ENCODE measurements around the gene KCNMB2.

KCNMB2 gene

DNA sequence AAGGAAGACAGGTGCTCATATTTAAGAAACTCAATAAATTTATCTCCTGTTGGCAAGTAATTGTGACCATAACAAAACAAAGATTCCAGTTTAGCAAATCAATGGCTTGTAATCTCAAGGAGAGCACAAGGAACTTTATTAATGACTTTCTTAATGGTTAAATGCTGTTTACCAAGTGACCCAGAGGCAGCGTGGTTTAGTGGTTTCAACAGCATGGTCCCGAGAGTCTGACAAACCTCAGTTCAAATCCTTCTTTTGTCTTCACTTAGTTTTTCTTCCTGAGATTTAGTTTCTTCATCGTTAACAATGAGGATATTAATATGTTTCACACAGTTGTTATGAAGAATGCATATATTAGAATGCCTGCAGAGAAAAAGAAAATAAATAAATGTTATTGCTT is 212.6 kb downstream of the KCNMB2 start:
- DNase-seq (ENCODE audit: low read depth in 3 of 3, low spot score in 1 of 3), result no peak

DNA sequence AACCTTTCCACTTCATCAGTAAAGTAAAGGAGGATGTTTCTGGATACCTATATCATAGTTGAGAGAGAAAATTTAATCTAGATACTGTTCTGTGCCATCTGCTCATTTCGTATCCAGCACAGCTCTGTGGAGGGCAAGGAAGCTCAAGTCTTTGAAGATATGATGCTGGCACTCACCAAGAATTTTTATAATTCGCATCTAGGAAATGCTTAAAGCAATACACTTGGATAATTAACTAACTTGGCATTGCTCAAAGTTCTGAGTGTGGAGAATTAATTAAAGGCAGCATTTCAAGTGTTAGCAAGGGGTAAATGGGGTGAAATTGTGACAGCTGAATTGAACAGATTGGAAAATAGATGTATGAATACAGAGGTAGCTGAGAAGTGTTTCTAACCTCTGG is 213.2 kb downstream of the KCNMB2 start:
- no peak for DNase-seq (ENCODE audit: low read depth in 3 of 3, low spot score in 1 of 3)

DNA sequence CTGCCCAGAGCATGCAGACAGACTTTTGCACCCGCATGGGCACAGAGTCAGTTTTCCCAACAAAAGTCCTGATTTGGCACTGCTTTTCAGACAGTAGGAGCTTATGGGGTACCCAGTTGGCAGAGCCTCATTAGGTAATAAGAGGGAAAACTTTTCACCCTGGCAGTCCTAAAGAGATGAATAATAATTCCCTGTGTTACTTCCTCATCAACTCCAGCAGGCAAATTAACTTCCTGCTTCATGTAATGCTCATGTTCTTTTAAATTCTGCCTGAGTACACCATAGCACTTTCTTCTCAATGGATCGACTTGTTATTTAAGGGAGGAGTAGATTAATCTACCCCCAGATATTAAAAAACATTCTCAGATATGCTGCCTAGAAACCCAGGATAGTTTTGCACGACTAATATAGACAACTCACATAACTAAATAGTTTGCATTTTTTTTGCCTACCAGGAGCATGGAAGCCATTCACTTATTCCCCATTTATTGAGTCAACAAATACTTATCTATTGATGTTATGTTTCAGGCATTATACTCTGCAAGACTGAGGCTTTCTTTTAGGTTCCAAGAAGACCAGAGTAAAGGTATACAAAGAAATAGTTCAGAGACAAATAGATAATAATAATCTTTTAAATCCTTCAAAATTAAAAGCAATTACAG is 214.5 kb downstream of the KCNMB2 start:
- no peak for DNase-seq (ENCODE audit: low read depth in 3 of 3, low spot score in 1 of 3)

DNA sequence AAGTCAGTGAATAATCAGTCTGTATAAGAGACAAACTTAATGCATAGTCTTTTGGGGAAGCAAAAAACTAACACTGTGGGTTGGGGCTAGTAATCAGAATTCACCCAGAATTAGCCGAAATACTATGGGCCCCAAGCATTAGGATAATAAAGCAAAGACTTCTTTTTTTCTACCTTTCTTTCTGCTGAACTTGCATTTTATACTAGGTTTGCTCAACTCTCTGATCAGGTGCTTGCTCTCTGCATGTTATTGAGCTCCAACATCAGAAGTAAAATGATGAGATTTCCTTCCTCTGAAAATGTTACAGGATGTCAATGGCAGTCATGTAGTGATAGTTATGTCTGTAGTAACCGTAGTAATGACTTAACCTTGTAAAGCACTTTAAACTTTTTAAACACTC is 216.6 kb downstream of the KCNMB2 start:
- DNase-seq (ENCODE audit: low read depth in 3 of 3, low spot score in 1 of 3), result no peak

DNA sequence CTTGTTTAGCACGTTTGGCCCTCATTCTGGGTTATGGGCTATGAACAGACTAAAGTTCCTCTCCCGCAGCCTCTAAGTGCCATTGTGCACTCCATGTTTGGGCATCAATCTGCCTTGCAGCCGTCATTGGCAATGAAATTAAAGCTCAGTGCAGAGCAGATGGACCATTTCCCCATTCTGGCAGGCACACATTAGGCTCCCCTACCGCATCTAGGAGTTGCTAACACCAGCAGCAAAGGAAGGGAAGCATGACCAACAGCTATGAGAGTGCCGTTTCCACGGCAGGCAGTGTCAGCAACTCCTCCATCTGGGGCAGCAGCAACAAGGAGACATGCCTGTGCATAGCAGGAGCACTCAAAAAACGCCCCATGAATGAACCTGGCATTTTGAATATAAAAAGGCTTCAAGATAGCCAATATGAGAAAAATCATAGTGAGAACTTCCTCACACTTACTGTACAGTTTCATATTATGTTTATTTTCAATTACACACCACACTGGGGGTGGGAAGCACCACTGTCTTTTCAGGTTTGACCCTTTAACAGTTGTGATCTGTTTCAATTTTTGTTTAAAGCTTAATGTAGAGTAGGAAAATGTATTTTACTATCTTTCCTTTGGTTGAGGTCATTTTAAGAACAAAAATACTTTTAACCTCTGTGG is 218.7 kb downstream of the KCNMB2 start:
- DNase-seq (ENCODE audit: low read depth in 3 of 3, low spot score in 1 of 3), result no peak

DNA sequence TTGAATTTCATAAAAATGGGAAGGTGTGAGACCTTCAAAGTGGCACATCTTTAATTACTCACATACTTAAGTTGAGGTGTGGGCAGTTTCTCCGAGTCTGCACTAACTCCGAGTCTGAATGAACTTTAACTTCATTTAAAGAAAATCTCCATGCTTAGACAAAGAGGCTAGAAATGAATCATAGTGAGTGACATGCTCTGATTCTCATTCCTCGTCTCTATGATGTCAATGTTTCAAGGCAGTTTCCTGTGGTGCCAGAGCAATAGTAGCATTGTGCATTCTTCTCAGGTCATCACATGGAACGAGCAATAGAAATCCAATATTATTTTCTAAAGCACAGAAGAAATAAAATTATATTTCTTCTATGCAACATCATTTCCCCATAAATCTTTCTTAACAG is 224.8 kb downstream of the KCNMB2 start:
- no peak for DNase-seq (ENCODE audit: low read depth in 3 of 3, low spot score in 1 of 3)

DNA sequence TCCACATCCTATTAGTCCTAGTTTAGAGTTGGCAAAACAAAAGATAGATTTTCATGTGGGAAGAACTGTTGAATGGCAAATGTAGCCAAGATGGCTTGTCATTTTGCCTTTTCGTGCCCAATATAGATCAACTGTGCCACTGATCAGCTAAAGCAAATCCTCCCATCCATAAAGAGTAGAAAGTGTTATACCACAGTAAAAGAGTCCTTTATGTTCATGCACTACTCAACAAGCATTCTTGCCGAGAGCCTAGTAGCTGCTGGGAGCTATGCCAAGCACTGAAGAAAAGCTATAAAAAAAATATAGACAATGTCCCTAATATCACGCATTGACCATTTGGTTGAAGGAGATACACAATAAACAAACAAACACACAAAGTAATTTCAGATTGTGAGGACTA is 225.2 kb downstream of the KCNMB2 start:
- no peak for DNase-seq (ENCODE audit: low read depth in 3 of 3, low spot score in 1 of 3)

DNA sequence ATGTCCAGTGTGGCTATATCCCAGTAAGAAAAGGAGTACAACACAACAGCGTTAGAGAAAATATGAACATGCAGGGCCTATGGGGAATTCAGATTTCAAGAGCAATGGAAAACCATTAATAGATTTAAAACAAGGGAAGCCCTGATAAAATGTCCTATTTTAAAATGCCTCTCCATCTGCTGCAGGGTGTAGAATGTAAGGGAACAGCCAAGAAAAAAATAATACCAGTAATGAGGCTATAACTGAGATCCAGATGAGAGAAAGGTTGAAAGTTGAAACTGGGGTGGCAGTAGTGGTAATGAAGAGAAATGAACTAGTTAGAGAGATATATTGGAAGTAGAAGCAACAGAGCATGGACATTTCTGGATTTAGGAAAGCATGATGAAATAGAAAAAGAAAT is 226.1 kb downstream of the KCNMB2 start:
- no peak for DNase-seq (ENCODE audit: low read depth in 3 of 3, low spot score in 1 of 3)

DNA sequence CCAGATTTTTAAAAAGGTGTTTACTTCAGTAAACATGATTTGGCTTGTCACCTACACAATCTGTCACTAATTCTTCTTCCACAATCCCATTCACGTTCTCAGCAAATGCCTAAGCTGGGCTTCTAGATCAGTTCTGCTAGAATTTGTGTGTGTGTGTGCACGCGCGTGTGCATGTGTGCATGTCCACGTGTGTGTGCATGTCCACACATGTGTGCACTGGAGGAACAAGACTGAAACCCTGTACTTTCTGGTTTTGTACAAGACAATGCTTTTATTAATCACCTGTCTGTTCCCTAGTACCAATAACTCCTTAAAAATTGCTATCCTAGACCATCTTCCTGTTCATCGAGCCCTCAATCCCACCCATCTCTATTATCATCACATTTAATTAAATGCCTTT is 229.2 kb downstream of the KCNMB2 start:
- no peak for DNase-seq (ENCODE audit: low read depth in 3 of 3, low spot score in 1 of 3)

DNA sequence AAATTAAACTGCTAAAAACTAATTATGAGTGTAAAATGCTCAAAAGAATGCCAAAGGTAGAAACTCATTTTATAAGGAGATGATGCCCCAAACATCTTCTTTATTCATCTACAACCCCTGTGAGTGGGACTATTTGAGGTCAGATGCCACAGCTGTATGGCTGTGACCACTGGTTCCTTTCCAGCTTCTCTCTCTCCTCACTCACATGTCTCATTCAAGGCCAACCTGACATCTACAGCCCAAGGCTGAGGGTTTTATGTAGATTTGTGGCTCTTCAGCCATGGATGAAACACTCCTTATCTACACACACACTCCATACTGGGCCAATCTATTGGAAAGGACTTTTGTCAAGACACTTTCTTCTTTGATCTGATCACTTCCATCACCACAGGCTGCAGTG is 231.3 kb downstream of the KCNMB2 start:
- no peak for DNase-seq (ENCODE audit: low read depth in 3 of 3, low spot score in 1 of 3)

DNA sequence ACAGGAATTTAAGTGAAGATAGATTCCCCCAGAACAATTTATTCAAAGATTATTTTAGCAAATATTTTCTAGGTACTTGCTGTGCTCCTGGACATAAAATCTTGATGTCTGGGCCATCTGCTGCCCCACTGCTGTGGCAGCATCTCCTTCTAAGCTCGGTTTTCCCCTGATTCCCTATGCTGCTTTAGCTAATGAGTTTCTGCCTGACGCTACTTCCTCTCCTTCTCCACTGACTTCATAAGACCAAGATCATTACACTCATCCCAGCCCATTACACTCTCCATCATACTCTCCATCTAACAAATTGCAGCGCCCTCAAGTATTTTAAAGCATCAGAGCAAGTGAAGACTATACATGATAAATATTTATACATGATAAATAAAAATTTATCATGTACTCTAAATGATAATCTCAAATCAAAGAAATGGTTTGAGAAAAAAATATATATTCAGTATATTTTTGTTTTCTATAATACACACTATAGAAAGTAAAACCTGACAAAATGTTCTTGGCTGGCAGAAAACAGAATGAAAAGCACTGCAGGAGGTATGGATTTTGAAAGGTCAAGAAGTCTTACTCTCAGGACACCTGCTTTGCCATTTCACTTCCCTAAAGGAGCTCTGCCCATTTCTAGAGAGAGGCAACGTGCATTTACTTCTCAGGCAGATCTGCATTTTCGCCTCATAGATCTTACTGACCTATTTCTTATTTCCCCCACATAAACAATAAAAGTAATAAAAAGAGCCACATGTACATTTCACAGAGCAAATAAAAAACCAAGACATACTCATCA is 232.0 kb downstream of the KCNMB2 start:
- DNase-seq (ENCODE audit: low read depth in 3 of 3, low spot score in 1 of 3), result no peak

DNA sequence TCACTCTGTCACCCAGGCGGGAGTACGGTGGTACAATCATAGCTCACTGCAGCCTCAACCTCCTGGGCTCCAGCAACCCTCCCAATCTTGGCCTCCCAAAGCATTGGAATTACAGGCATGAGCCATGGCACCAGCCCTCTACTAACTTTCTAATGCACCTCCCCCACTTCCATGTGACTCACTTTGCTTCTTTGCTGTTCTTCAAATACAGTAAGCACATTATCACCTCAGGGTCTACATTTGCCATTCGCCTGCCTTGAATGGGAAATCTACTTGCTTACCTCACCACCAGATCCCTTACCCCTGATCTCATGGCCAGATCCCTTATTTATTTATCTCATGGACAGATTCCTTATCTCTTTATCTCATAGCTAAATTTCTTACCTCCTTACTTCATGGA is 235.3 kb downstream of the KCNMB2 start:
- DNase-seq (ENCODE audit: low read depth in 3 of 3, low spot score in 1 of 3), result no peak

DNA sequence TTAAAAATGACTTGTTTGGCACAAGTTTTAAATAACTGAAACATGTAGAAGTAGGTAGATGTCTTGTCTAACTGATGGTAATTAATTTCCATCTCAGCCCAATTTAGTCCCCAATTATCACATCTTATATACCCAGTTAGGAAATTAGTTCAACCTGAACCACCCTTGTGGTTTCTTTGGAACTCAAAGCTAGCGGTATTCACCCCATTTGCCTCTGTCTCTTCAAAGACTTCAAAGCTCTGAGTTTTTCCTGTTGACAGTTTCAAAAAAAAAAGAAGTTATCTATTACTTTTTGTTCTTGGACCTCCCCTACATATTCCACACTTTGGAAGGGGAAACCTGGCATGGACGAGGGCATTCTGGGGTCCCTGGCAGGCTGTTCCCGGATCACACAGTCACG is 236.5 kb downstream of the KCNMB2 start:
- DNase-seq (ENCODE audit: low read depth in 3 of 3, low spot score in 1 of 3), result no peak

DNA sequence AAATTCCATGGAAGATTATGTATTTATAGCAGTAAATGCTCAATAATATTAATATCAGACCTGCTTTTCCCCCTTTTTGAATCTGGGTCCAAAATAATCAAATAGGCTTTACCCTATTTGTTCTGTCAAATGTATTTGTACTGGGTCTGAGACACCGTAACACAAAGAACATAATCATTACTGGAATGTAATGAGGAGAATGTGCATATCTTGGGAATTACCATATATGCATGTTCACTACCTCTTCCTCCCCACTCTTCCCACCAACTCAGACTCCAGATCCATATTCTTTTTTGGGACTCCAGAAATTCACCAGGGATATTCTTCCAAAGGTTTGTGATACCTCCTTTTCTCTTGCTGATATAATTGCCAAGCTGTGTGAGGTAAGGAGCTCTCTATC is 237.1 kb downstream of the KCNMB2 start:
- no peak for DNase-seq (ENCODE audit: low read depth in 3 of 3, low spot score in 1 of 3)

DNA sequence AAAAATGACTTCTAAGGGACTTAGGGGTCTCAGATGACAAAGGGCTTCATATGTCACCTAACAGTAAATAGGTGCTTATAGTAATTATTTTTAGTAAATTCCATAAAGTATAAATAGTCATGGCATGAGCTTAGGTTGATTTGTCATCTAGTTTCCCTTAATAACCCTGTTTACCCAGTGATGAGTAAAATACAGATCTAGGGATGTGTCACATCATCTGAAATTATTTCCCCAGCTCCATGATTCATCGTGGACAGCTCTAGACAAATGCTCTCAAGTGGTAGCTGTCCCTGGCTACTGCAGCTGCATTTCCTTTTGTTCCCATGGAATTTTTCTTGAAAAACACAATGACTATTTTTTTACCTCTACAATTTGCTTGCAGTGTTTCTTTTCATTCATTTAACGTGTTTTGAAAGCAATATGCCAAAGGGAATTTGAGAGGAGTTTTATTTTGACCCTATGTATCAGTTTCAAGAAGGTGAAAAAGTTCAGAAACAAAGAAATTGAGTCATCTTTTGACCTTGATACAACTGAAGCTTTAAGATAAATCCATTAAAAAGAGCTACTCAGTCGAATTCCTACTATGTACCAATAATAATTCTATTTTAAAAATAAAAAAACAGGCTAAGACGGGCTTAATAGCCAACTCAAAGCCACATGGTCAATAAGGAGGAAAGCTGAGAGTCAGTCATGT is 241.6 kb downstream of the KCNMB2 start:
- no peak for DNase-seq (ENCODE audit: low read depth in 3 of 3, low spot score in 1 of 3)

DNA sequence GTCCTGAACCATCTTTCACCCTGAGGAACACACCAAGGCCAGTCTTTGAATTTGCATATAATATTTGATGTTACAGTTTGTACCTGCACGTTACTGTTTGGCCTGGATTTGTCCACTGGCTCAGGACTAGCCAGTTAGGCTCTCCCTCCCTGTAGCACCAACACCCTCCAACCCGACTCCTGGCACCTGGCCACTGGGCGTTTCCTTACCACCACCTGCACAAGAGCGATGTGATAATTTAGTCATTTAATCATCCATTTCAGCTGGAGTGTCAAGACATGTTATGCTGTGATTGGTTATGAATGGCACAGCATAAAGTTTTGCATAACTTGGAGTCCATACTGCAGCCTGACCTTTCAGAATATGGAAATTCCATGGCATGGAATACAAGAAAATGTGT is 242.4 kb downstream of the KCNMB2 start:
- no peak for DNase-seq (ENCODE audit: low read depth in 3 of 3, low spot score in 1 of 3)

DNA sequence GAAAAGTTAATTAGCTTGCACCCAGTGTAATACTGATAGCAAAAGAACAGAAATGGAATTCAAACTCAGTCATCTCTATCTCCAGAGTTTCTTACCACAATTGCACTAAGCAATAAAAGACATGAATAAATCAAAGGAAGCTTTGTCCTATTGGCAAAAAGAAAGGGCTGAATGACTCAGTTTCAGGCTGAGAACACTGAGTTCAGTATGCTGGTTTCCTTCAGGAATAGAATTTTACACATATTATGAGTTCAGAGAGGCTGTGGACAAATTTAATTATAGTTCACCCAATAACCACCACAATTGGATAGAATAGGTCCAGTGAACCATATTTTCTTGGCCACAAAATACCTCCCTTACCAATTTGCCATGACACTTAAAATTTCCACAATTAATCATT is 249.7 kb downstream of the KCNMB2 start:
- no peak for DNase-seq (ENCODE audit: low read depth in 3 of 3, low spot score in 1 of 3)

DNA sequence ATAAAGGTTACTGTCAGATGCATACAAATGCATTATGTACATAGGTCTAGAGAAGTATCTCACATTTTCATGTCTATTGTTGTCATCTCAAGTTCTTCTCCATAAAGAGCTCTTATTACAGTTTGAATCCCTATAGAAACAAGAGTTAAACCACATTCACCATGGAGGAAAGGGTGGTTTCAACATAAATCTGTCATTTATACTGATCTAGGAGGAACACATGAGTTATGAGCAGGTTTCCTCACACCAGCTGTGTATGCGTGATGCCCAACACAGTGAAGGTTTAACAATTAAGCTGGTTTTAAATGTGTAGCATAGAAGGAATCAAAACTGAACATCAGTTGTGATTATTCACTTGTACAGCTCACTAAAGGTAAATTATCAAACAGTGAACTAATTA is 251.7 kb downstream of the KCNMB2 start:
- no peak for DNase-seq (ENCODE audit: low read depth in 3 of 3, low spot score in 1 of 3)

DNA sequence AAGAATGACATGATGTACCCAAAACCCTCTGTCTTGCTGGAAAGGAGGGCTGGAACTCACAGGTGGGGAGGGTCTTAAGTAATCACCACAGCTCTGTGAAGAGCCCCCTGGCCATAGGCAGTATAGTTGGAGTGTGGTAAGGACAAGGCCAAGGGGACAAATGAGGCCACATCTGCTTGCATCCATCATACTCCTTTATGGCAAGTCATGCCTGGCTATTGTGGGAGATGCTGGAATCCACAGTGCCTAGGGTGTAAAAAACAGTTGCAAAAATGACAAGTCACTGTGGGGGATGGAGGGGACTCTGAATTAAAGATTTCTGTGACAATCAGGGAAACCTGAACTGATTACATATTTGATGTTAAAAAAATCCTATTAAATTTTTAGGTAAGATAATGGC is 258.5 kb downstream of the KCNMB2 start:
- no peak for DNase-seq (ENCODE audit: low read depth in 3 of 3, low spot score in 1 of 3)

DNA sequence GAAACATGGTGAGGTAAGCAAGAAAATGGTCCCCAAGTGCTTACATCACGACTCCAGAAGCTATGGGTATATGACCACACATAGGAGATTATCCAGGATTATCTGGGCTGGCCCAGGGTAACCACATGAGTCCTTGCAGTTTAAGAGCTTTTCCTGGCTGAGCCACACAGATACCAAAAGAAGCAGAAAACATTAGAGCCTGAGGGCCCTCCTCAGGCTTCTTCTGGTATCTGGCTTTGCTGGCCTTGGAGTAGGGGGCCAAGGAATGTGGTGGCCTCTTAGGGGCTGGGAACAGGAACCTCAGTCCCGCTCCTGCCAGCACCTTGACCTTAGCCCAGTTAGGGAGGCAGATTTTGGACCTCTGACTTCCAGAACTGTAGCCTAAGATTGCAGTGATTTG is 259.1 kb downstream of the KCNMB2 start:
- DNase-seq (ENCODE audit: low read depth in 3 of 3, low spot score in 1 of 3), result no peak

DNA sequence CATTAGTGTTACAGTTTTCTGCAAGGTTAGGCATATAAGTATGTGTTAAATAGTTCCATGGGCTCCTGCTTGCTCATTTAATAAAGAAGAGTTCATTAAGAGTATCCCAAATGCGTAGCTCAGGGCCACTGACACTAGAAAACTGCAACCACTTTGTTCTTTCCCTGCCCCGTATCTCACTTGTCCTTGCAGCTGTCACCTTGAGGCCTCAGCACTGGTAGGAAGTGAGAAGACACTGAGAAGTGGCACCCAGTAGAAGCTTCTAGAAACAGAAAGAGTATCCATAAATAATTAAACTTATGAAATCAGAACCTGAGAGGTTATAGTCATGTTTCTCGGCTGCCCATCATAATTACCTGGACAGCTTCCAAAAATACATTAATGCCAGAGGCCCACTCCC is 266.0 kb downstream of the KCNMB2 start:
- no peak for DNase-seq (ENCODE audit: low read depth in 3 of 3, low spot score in 1 of 3)
